SK-N-SH treated with all-trans-retinoic acid at 6 μM for 48 hours (cell line): ENCODE data around the gene R3HDM1.

Experiments used
- ATAC-seq: fragments of 200-7000 bp; cut with Tn5 transposase; 3 replicates; pipeline ENCODE4 v1.9.1; 2020; ENCODE audit warnings: mild to moderate bottlenecking, moderate library complexity
- ARNTL ChIP-seq: fragments of 450-650 bp; formaldehyde crosslinking; IDR thresholded peaks from 2 replicates; pipeline ENCODE4 v1.5.0; 2020; ENCODE audit warnings: low read depth, mild to moderate bottlenecking, moderate library complexity, borderline replicate concordance
- CREB5 ChIP-seq: fragments of 250-450 bp; sonication (Bioruptor Pico); IDR thresholded peaks from 2 replicates; pipeline ENCODE4 v1.5.1; 2020; ENCODE audit warnings: low read depth, mild to moderate bottlenecking, moderate library complexity
- CSRNP3 ChIP-seq: fragments of 250-450 bp; sonication (Bioruptor Pico); IDR thresholded peaks from 2 replicates; pipeline ENCODE4 v1.5.1; 2021; ENCODE audit warnings: mild to moderate bottlenecking, moderate library complexity
- ESRRG ChIP-seq: fragments of 250-450 bp; sonication (Bioruptor Pico); IDR thresholded peaks from 2 replicates; pipeline ENCODE4 v1.6.1; 2021; ENCODE audit warnings: mild to moderate bottlenecking
- GLIS3 ChIP-seq: fragments of 250-450 bp; sonication (Bioruptor Pico); IDR thresholded peaks from 2 replicates; pipeline ENCODE4 v1.5.0; 2020; ENCODE audit warnings: mild to moderate bottlenecking, moderate library complexity
- ISL1 ChIP-seq: fragments of 250-450 bp; sonication (Bioruptor Pico); IDR thresholded peaks from 2 replicates; pipeline ENCODE4 v2.1.2; 2022; ENCODE audit warnings: mild to moderate bottlenecking, moderate library complexity
- OSR1 ChIP-seq: fragments of 250-450 bp; sonication (Bioruptor Pico); IDR thresholded peaks from 2 replicates; pipeline ENCODE4 v1.8.0; 2022; ENCODE audit warnings: moderate library complexity, mild to moderate bottlenecking, inconsistent platforms
- PPARA ChIP-seq: fragments of 250-450 bp; sonication (Bioruptor Pico); IDR thresholded peaks from 2 replicates; pipeline ENCODE4 v1.5.0; 2020; ENCODE audit warnings: mild to moderate bottlenecking, borderline replicate concordance
- RARB ChIP-seq: fragments of 250-450 bp; sonication (Bioruptor Pico); IDR thresholded peaks from 2 replicates; pipeline ENCODE4 v1.8.0; 2021; ENCODE audit warnings: mild to moderate bottlenecking, moderate library complexity
- TCF4 ChIP-seq: fragments of 250-450 bp; sonication (Bioruptor Pico); IDR thresholded peaks from 2 replicates; pipeline ENCODE4 v1.8.0; 2021; ENCODE audit warnings: mild to moderate bottlenecking, moderate library complexity, borderline replicate concordance
- TSHZ2 ChIP-seq: fragments of 250-450 bp; sonication (Bioruptor Pico); IDR thresholded peaks from 2 replicates; pipeline ENCODE4 v1.5.0; 2020; ENCODE audit warnings: mild to moderate bottlenecking, moderate library complexity
- ZC3H10 ChIP-seq: fragments of 250-450 bp; sonication (Bioruptor Pico); IDR thresholded peaks from 2 replicates; pipeline ENCODE4 v1.5.1; 2021; ENCODE audit warnings: mild to moderate bottlenecking, moderate library complexity
- ZFP3 ChIP-seq: fragments of 250-450 bp; sonication (Bioruptor Pico); IDR thresholded peaks from 2 replicates; pipeline ENCODE4 v1.5.0; 2020; ENCODE audit warnings: mild to moderate bottlenecking, moderate library complexity
- ZFP30 ChIP-seq: fragments of 450-650 bp; formaldehyde crosslinking; IDR thresholded peaks from 2 replicates; pipeline ENCODE4 v1.5.0; 2022; ENCODE audit warnings: mild to moderate bottlenecking, moderate library complexity
- ZNF565 ChIP-seq: fragments of 450-650 bp; formaldehyde crosslinking; conservative IDR thresholded peaks from 2 replicates; pipeline ENCODE4 v1.5.0; 2020; ENCODE audit warnings: low read depth, mild to moderate bottlenecking, moderate library complexity
- ZNF70 ChIP-seq: fragments of 450-650 bp; formaldehyde crosslinking; IDR thresholded peaks from 2 replicates; pipeline ENCODE4 v1.5.0; 2020; ENCODE audit warnings: mild to moderate bottlenecking, moderate library complexity
- ZNF8 ChIP-seq: fragments of 450-650 bp; formaldehyde crosslinking; IDR thresholded peaks from 2 replicates; pipeline ENCODE4 v1.5.0; 2020; ENCODE audit warnings: mild to moderate bottlenecking, moderate library complexity
- TF ChIP-seq, protein P1 (sequence below): fragments of 250-450 bp; sonication (Bioruptor Pico); IDR thresholded peaks from 2 replicates; pipeline ENCODE4 v1.8.0; 2021; ENCODE audit warnings: low read depth, mild to moderate bottlenecking, moderate library complexity, borderline replicate concordance

R3HDM1 gene

GRCh38 chr2:135743860-135744259 is 212.6 kb downstream of the R3HDM1 start:
- no peak for ATAC-seq
- TF ChIP-seq CSRNP3: no peak
- TF ChIP-seq ESRRG: no peak
- TF ChIP-seq OSR1: no peak
- TF ChIP-seq ZFP30 (CRISPR knock-in tag): no peak
- TF ChIP-seq ARNTL (CRISPR knock-in tag): no peak
- TF ChIP-seq ZNF70 (CRISPR knock-in tag): no peak
- TF ChIP-seq RARB: no peak
- TF ChIP-seq TCF4 (CRISPR knock-in tag): no peak
- TF ChIP-seq ZNF565 (CRISPR knock-in tag): no peak
- TF ChIP-seq GLIS3 (CRISPR knock-in tag): no peak
- TF ChIP-seq ZC3H10 (CRISPR knock-in tag): no peak
- TF ChIP-seq, protein P1, sequence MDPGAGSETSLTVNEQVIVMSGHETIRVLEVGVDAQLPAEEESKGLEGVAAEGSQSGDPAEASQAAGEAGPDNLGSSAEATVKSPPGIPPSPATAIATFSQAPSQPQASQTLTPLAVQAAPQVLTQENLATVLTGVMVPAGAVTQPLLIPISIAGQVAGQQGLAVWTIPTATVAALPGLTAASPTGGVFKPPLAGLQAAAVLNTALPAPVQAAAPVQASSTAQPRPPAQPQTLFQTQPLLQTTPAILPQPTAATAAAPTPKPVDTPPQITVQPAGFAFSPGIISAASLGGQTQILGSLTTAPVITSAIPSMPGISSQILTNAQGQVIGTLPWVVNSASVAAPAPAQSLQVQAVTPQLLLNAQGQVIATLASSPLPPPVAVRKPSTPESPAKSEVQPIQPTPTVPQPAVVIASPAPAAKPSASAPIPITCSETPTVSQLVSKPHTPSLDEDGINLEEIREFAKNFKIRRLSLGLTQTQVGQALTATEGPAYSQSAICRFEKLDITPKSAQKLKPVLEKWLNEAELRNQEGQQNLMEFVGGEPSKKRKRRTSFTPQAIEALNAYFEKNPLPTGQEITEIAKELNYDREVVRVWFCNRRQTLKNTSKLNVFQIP (CRISPR knock-in tag): no peak
- TF ChIP-seq TSHZ2 (CRISPR knock-in tag): no peak

DNA sequence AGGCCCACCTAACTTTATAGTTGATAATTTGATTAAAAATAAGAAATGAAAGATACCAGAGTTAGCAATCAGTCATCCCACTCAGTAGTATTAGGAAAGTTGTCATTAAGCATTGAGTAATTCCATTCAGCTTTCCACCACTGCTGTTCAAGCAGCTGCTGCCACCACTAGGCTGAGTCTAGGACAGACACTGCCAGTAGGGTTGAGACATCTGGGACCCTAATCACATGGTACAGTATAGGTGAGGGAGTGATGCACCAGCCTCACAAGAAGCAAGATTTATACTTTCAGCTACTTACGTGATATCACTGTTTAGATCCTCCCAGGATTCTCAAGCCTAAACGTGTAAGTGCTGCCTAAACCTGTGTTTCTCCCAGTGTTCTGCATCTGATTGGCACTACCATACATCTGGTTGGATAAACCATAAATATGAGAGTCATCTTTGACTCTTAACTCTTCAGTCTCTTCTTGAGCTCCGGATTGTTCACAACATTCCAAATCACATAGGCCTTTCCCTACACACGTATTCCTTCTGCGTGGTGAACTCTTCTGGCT is 213.6 kb downstream of the R3HDM1 start:
- ATAC-seq: no peak
- TF ChIP-seq ISL1: no peak
- TF ChIP-seq PPARA: no peak
- no peak for TF ChIP-seq ZFP3 (CRISPR knock-in tag)
- TF ChIP-seq, protein P1 (CRISPR knock-in tag): no peak
- no peak for TF ChIP-seq TCF4 (CRISPR knock-in tag)
- no peak for TF ChIP-seq OSR1

DNA sequence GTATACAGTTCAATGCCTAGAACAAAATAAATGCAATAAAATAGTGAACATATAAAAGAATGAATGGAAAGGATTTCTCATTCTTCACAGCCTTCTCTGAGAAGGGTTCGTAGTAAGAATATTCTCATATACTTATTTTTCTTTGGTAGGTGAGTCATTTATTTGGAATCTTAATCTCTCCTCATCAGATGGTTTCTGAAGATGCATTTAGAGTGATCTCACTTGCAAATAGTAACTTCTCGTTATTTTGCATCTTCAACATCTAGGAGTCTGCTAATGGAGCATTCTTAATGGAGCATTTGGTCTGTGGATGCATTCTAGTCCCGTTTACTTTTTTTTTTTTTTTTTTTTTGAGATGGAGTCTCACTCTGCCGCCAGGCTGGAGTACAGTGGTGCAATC is 214.3 kb downstream of the R3HDM1 start:
- TF ChIP-seq RARB: no peak
- peak; percentile 62 for TF ChIP-seq ISL1
- no peak for TF ChIP-seq GLIS3 (CRISPR knock-in tag)
- TF ChIP-seq TCF4 (CRISPR knock-in tag): no peak
- TF ChIP-seq TSHZ2 (CRISPR knock-in tag): no peak
- ATAC-seq: peak; percentile 5; the same call in 2 of the 3 replicates

GRCh38 chr2:135755573-135755972 is 224.3 kb downstream of the R3HDM1 start:
- TF ChIP-seq GLIS3 (CRISPR knock-in tag) (no peak), ZNF70 (CRISPR knock-in tag) (no peak), ZNF8 (CRISPR knock-in tag) (no peak), TCF4 (CRISPR knock-in tag) (no peak), CREB5 (CRISPR knock-in tag) (no peak), PPARA (no peak), ARNTL (CRISPR knock-in tag) (no peak), TSHZ2 (CRISPR knock-in tag) (no peak)
- ATAC-seq: no peak
